ENCODE results near the gene TSPAN14.
"Not testable (repeated sequence)": the region's sequence is repeated elsewhere in the genome, so short reads cannot be mapped to it uniquely, and the experiment has no call there.

Gene TSPAN14

GRCh38 chr10:80543319-80543672 lies 89.2 kb downstream of the TSPAN14 start:
- DNase-seq (ENCODE audit: low read depth) = not testable (repeated sequence)

GRCh38 chr10:80544316-80544953 lies 90.3 kb downstream of the TSPAN14 start:
- no peak for DNase-seq (ENCODE audit: low read depth)

DNA sequence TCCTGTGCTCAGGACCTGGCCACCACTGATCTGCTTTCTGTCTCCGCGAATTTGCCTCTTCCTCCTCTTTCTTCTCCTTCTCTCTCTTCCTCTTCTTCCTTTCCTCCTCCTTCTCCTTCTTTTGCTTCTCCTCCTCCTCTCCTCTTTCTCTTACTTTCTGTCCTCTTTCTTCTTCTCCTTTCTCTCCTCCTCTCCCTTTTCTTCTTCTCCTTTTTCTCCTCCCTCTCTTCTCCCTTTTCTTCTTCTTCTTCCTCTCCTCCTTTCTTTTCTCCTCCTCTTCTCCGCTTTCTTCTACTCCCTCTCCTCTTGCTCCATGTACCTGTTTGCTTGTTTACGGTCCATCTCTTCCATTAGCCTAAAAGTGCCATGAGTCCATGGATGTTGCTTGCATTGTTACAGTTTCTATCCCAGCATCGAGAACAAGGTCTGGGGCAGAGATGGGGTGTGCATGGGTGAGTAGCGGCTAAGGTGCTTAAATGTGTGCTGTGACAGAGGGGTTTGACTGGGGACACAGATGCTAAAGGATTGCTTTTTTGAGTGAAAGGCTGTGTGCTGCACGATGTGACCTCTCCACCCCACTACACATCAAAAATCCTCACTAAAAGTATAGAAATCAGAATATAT lies 91.3 kb downstream of the TSPAN14 start:
- no peak for DNase-seq (ENCODE audit: low read depth)

GRCh38 chr10:80552151-80552646 lies 98.1 kb downstream of the TSPAN14 start:
- no peak for DNase-seq (ENCODE audit: low read depth)

- DNase-seq (ENCODE audit: low read depth) = no peak
These were observed 99.3 kb downstream of the TSPAN14 start for GRCh38 chr10:80553436-80553835.

DNA sequence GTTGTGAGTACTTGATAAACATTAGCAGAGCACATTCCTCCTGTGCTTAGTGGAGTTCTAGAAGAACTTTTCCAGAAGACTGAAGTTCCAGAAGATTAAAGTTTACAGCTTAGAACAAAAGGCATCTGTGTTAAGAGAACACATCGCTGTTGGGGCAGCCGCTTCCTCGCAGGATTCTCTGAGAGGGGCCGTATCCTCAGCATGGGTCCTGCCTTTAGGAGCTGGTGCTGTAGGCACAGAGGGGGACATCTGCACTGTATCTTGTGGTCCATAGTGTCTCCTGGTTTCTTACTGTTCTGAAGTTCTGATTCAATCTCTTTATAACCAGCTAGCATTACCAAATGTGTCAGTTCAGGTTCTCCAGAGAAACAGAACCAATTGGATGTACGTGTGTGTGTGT lies 99.9 kb downstream of the TSPAN14 start:
- no peak for DNase-seq (ENCODE audit: low read depth)

GRCh38 chr10:80555415-80555814 lies 101.3 kb downstream of the TSPAN14 start:
- DNase-seq (ENCODE audit: low read depth) = no peak

- no peak for DNase-seq (ENCODE audit: low read depth)
These were observed 107.8 kb downstream of the TSPAN14 start for GRCh38 chr10:80561950-80562349.

DNA sequence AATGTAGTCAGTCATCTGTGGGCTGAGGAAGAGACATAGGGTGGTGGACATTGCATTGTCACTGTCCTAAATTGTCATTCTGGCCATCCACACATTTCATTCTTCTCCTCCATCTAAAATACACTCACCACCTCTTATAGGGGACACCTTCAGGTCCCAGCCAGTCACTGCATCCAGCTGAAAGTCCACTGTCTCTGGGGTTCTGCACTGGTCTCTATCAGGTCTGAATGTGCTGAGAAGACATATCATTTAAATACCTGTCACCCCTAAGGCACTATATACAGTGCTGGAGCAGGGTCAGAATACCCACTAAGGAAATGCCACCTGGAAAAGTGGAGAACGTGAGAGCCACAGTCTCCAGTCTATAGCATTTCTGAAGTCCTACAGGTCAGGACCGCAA lies 113.2 kb downstream of the TSPAN14 start:
- DNase-seq (ENCODE audit: low read depth) = no peak

DNA sequence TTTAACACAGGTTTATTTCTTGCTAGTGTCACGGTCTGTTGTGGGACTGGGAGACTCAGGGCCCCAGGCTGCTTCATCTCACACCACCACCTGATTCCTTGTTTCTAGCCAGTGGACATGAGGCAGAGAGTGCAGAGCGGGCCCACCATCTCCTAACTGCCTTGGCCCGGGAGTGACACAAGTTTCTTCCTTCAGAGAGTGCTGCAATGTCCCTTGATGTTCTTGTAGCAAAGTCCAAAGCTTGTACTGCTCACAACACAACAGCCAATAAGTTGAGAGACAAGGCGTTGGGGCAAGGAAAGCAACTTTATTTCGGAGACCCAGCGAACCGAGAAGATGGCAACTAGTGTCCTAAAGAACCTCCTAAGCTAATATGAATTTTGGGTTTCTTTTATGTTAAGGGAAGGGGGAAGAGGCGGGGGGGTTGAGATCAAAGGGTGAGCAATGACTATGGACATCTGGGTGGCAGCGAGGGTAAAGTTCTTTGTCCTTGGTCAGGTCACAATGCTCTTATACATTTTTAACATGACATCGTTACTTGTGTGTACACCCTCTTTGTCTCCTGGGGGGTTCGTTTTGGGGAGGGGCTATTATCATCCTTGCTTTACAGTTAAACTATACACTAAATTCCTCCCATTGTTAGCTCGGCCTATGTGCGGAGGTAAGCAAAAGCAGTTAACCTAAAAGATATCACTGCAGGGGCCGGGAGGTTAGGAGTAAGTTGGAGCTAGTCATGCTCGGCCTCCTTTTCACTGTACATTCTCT lies 115.2 kb downstream of the TSPAN14 start:
- DNase-seq (ENCODE audit: low read depth) = no peak

DNA sequence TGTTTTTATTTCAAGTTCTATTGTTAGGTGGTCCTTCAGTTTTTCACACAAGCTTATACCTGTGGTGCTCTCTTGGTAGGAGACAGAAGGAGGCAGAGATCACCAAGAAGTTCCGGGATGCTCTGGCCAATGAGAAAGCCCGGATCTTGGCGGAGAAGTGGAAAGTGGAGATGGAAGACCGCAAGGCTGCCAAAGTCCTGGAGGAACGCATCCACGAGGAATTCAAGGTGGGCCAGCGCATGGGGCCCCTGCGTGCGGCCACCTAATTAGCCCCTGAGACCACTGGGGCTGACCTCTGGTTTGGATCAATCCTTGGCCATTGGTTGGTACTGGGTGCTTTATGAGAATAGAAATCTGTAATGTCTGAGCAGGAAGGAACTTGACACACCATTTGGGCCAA lies 117.2 kb downstream of the TSPAN14 start:
- DNase-seq (ENCODE audit: low read depth) = no peak

DNA sequence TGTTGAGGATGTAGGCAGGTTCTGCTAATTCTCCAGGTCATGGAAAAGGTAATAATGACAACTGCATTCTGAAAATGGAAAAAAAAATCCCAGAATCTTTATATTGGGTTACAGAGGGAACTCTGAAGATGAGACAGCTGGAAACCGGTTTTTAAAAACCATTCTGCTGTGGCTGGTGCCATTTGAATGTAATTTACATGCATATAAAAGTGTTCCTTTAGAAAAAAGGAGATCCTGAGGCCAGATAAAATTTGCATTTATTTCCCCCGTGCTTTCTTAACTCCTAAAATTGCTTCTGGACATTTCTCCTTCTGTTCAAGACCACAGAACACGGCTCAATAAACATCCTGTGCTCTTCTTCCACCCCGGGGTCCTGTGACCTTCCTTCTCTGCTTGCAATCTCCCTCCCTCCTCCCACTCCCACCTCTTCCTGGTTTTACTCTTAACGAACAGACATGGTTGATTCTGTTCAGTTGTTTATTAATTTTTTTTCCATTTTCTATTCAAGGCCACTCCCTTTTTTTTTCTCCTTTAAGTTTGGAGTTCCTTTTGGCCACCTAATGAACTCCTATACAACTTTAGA lies 125.2 kb downstream of the TSPAN14 start:
- DNase-seq (ENCODE audit: low read depth) = no peak

DNA sequence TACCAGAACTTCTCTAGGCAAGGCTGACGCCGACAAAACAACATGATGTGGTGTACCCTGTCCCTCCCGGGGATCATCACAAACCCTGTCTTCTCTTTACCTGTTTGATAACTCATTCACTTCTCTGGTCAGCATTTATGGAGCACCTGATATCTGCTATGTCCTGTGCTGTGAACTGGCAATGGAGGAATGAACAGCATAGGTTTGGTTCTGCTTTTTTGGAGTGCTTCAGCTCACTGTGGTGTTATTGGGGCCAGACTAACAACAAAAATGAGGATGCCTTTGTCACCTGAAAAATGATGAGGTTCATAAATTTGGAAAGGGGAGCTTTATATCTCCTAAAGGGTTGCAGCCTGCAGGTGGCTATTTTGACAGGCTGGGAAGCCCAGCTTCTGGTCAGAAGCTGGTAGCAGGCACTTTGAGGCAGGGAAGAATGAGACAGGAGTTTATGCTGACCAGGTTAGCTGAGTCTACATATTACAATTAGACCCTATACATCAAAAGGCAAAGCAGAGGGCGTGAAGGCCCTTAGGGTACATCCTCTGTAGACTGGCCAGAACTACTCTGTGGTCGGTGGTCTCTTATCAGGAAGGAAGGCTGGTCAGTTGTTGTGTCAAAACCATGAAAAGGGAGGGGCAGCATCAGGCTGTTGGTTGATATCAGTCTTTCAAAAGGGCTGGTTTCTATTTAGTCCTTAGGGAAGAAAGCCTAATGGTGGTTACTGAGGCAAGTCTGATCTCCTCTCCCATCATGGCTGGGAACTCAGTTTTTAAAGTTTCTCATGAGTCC lies 125.9 kb downstream of the TSPAN14 start:
- no peak for DNase-seq (ENCODE audit: low read depth)

GRCh38 chr10:80580638-80581468 lies 126.7 kb downstream of the TSPAN14 start:
- no peak for DNase-seq (ENCODE audit: low read depth)

- no peak for DNase-seq (ENCODE audit: low read depth)
These were observed 127.3 kb downstream of the TSPAN14 start for GRCh38 chr10:80581469-80581835.

GRCh38 chr10:80582286-80582960 lies 128.3 kb downstream of the TSPAN14 start:
- no peak for DNase-seq (ENCODE audit: low read depth)
